Measurements from ENCODE around the gene FAM200A. TPM values are rescaled to one million over a fixed set of nuclear protein-coding genes. Genes with fewer than 3 reads are reported as not detected.

FAM200A gene
- total and polyA plus RNA-seq, 2 donors from 2014 or later: 6.8 to 6.9 TPM

DNA sequence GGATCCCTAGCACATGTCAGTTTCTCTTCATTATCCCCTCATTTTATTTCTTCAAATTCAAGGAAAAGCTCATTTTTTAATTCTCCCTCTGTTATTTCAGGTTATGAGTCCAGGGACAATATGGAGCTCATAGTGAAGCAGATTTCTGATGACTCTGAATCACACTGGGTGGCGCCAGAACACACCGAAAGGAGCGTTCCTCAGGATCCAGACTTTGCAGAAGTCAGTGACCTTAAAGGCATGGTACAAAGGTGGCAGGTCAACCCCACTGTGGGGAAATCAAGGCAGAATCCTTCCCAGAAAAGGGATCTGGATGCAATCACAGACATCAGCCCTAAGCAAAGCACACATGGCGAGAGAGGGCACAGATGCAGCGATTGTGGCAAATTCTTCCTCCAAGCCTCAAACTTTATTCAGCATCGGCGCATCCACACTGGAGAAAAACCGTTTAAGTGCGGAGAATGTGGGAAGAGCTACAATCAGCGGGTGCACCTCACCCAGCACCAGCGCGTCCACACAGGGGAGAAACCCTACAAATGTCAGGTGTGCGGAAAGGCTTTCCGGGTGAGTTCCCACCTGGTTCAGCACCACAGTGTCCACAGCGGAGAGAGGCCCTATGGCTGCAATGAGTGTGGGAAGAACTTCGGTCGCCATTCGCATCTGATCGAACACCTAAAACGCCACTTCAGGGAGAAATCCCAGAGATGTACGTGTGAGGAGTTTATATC, 26.0 kb downstream of the FAM200A start:
- H3K27ac ChIP-seq (ENCODE audit: low read depth in 2 of 2, low read length in 2 of 2): no peak overlapping the region
- no peak overlapping the region for H3K4me3 ChIP-seq (ENCODE audit: low read length in 3 of 3)
- peaks cover 0 to 17% (median 0%) of the 10 kb centered on the region in 3 donors for H3K9me3 ChIP-seq (ENCODE audit: control insufficient read depth in 2 of 3, insufficient read depth in 1 of 3, low read length in 3 of 3)
- no peak overlapping the region for H3K9ac ChIP-seq (ENCODE audit: low read length in 3 of 3)
- H3K4me1 ChIP-seq (ENCODE audit: control insufficient read depth in 2 of 3, insufficient read depth in 2 of 3, low read depth in 1 of 3, low read length in 3 of 3): no peaks in the 10 kb centered on the region
- no peak for TF ChIP-seq CTCF (IDR thresholded peaks at IDR 0.05; ENCODE audit: borderline replicate concordance, extremely low read depth, insufficient read depth)
- intact Hi-C loops (cut with DNase I): no loop called here
- DNase-seq (peak in 1 of 5 donors; percentile 18), FAIRE-seq (no peak)
- peaks cover 6 to 29% (median 10%) of the 10 kb centered on the region in 3 donors for H3K36me3 ChIP-seq (ENCODE audit: control insufficient read depth in 2 of 3, insufficient read depth in 3 of 3, low read length in 3 of 3)
- no peaks in the 10 kb centered on the region for H3K27me3 ChIP-seq (ENCODE audit: control insufficient read depth, insufficient read depth, low read length)

GRCh38 chr7:99521399-99521798, 30.5 kb downstream of the FAM200A start:
- H3K27ac ChIP-seq (ENCODE audit: low read depth in 2 of 2, low read length in 2 of 2): no peak overlapping the region
- FAIRE-seq (no peak), DNase-seq (no peak)
- intact Hi-C loops (cut with DNase I): no loop called here
- H3K27me3 ChIP-seq (ENCODE audit: control insufficient read depth, insufficient read depth, low read length): no peaks in the 10 kb centered on the region
- TF ChIP-seq CTCF (IDR thresholded peaks at IDR 0.05; ENCODE audit: borderline replicate concordance, extremely low read depth, insufficient read depth): no peak
- H3K36me3 ChIP-seq (ENCODE audit: control insufficient read depth in 2 of 3, insufficient read depth in 3 of 3, low read length in 3 of 3): peaks cover 6 to 22% (median 14%) of the 10 kb centered on the region in 3 donors
- H3K4me3 ChIP-seq (ENCODE audit: low read length in 3 of 3): no peak overlapping the region
- no peak overlapping the region for H3K9ac ChIP-seq (ENCODE audit: low read length in 3 of 3)
- no peaks in the 10 kb centered on the region for H3K4me1 ChIP-seq (ENCODE audit: control insufficient read depth in 2 of 3, insufficient read depth in 2 of 3, low read depth in 1 of 3, low read length in 3 of 3)
- no peaks in the 10 kb centered on the region for H3K9me3 ChIP-seq (ENCODE audit: control insufficient read depth in 2 of 3, insufficient read depth in 1 of 3, low read length in 3 of 3)

DNA sequence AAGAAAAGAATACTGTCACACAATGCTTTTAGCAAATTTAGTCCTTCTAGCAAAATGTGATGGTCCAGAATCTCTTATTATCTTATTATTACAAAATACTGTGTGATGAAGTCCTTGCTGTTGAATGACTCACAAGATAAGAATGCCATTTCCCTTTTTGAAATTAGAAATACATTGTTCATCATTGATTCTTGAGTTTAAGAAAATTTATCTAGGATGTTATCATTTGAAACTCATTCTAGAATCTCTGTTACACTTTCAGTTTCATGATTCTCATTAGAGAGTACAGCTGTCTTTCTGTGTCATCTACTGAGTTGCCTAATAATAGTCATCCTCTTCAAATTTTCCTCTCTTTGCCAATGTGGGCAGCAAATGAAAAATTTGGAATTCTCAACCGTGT, 37.9 kb downstream of the FAM200A start:
- Histone ChIP-seq H3K27ac (ENCODE audit: low read depth in 2 of 2, low read length in 2 of 2) (no peak overlapping the region), H3K4me1 (ENCODE audit: control insufficient read depth in 2 of 3, insufficient read depth in 2 of 3, low read depth in 1 of 3, low read length in 3 of 3) (no peaks in the 10 kb centered on the region), H3K4me3 (ENCODE audit: low read length in 3 of 3) (no peak overlapping the region), H3K27me3 (ENCODE audit: control insufficient read depth, insufficient read depth, low read length) (no peaks in the 10 kb centered on the region), H3K9ac (ENCODE audit: low read length in 3 of 3) (no peak overlapping the region), H3K9me3 (ENCODE audit: control insufficient read depth in 2 of 3, insufficient read depth in 1 of 3, low read length in 3 of 3) (no peaks in the 10 kb centered on the region), H3K36me3 (ENCODE audit: control insufficient read depth in 2 of 3, insufficient read depth in 3 of 3, low read length in 3 of 3) (peaks cover 2 to 20% (median 8%) of the 10 kb centered on the region in 3 donors)
- intact Hi-C loops (cut with DNase I): no loop called here
- DNase-seq (no peak), FAIRE-seq (no peak)
- no peak for TF ChIP-seq CTCF (IDR thresholded peaks at IDR 0.05; ENCODE audit: borderline replicate concordance, extremely low read depth, insufficient read depth)

Data from kidney (tissue), 14 donors.